ENCODE results near the gene FHIP1A.

DNA sequence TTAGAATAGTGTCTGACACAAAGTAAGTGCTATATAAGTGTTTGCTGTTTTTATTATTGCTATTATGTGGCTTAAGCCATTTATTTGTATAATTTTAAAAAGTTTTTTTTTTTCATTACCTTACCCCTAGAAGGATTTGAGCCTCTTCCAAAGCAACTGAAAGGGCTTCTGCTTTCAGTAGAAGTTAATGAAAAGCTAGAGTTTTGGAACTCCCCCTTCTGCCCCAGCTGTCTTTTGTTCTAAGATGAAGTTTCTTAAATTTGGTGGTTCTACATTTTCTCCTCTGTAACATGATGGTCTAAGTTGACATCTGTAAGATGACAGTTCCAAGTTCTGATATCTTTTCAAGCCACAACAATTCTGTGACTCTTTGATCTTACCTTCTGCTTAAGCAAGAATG lies 30.3 kb downstream of the FHIP1A start:
- TF ChIP-seq, protein P1, sequence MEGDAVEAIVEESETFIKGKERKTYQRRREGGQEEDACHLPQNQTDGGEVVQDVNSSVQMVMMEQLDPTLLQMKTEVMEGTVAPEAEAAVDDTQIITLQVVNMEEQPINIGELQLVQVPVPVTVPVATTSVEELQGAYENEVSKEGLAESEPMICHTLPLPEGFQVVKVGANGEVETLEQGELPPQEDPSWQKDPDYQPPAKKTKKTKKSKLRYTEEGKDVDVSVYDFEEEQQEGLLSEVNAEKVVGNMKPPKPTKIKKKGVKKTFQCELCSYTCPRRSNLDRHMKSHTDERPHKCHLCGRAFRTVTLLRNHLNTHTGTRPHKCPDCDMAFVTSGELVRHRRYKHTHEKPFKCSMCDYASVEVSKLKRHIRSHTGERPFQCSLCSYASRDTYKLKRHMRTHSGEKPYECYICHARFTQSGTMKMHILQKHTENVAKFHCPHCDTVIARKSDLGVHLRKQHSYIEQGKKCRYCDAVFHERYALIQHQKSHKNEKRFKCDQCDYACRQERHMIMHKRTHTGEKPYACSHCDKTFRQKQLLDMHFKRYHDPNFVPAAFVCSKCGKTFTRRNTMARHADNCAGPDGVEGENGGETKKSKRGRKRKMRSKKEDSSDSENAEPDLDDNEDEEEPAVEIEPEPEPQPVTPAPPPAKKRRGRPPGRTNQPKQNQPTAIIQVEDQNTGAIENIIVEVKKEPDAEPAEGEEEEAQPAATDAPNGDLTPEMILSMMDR (IDR thresholded peaks at IDR 0.05; ENCODE audit: insufficient read depth, low read length), result no peak
- no peak for TF ChIP-seq POLR2AphosphoS5 (IDR thresholded peaks at IDR 0.05; ENCODE audit: low read depth)

All from HL-60 (cell line).